Fibroblast of lung (primary cell): ENCODE measurements around the gene TULP1.

Source experiments
- CTCF ChIP-seq, 2 donors: IDR thresholded peaks in 1 of 2; conservative IDR thresholded peaks in 1 of 2; 1 replicate in 1 of 2; 2 replicates in 1 of 2; pipeline ENCODE4 v1.5.1; 2011 to 2012; ENCODE audit warnings: low read length in 2 of 2, control low read depth in 1 of 2, inconsistent platforms in 1 of 2, low read depth in 1 of 2, mild to moderate bottlenecking in 1 of 2
- EZH2 ChIP-seq: IDR thresholded peaks from 2 replicates; pipeline ENCODE4 v1.5.1; 2012; ENCODE audit warnings: low read length, control low read depth, mild to moderate bottlenecking; ENCODE audit errors: missing control alignments

- no peak for TF ChIP-seq EZH2
- no peak for TF ChIP-seq CTCF (conservative IDR thresholded peaks at IDR 0.05 in 1 of 2, IDR thresholded peaks at IDR 0.05 in 1 of 2; ENCODE audit: low read depth in 1 of 2, low read length in 2 of 2)
Measured at GRCh38 chr6:35453236-35453635, 59.5 kb downstream of the TULP1 start.
